22Rv1 (cell line): ENCODE results near the gene RASA3.

Experiments
- ZFX ChIP-seq: fragments of 450-650 bp; IDR thresholded peaks from 2 replicates; pipeline ENCODE4 v1.6.1; 2017; ENCODE audit warnings: antibody characterized with exemption, borderline replicate concordance
- TF ChIP-seq, protein P1 (sequence below): fragments of 450-650 bp; IDR thresholded peaks from 2 replicates; pipeline ENCODE4 v1.5.1; 2017; ENCODE audit warnings: mild to moderate bottlenecking

- TF ChIP-seq, protein P1, sequence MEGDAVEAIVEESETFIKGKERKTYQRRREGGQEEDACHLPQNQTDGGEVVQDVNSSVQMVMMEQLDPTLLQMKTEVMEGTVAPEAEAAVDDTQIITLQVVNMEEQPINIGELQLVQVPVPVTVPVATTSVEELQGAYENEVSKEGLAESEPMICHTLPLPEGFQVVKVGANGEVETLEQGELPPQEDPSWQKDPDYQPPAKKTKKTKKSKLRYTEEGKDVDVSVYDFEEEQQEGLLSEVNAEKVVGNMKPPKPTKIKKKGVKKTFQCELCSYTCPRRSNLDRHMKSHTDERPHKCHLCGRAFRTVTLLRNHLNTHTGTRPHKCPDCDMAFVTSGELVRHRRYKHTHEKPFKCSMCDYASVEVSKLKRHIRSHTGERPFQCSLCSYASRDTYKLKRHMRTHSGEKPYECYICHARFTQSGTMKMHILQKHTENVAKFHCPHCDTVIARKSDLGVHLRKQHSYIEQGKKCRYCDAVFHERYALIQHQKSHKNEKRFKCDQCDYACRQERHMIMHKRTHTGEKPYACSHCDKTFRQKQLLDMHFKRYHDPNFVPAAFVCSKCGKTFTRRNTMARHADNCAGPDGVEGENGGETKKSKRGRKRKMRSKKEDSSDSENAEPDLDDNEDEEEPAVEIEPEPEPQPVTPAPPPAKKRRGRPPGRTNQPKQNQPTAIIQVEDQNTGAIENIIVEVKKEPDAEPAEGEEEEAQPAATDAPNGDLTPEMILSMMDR = no peak
- TF ChIP-seq ZFX = no peak
Observed at GRCh38 chr13:114004420-114005205, 127.8 kb downstream of the RASA3 start.
